Stomach (tissue), 4 donors: Measurements from ENCODE around the gene PGC.

Experiments used
- POLR2A ChIP-seq, 4 donors: fragments of 450-650 bp; IDR thresholded peaks; one replicate each; pipeline ENCODE4 v1.6.1; 2016; ENCODE audit warnings: antibody characterized with exemption in 4 of 4, control low read depth in 2 of 4, mild to moderate bottlenecking in 1 of 4, moderate library complexity in 1 of 4
- POLR2AphosphoS5 ChIP-seq, 3 donors: sonication (generic); formaldehyde crosslinking; IDR thresholded peaks; one replicate each; pipeline ENCODE4 v1.6.1; 2016; ENCODE audit warnings: antibody characterized with exemption in 3 of 3

DNA sequence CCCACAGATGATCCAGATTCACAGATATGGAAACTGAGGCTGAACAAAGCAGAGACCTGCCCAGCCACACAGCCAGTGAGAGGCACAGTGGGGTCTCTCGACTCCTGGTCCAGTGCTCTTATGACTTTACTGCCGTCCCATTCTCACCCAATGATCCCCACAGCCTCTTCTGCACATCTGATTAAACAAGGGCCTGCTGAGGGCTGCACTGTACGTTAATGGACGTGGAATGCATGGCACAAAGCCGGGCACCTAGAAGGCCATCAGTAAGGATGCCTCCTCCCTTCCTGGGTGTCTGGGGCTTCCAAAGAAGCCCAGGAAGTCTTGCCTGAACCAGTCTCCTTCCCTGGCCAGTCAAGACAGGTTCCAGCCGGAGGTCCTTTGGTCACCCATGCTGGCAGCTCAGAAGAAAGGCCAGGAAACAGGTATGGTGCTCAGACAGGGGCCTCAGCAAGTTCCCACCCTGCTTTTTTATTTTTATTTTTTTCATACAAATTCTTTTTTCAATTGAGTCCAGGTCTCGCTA is 15.6 kb downstream of the PGC start:
- TF ChIP-seq POLR2A (IDR thresholded peaks at IDR 0.05) (no peak), POLR2AphosphoS5 (IDR thresholded peaks at IDR 0.05) (no peak)
